Measurements from ENCODE around the gene PELI2. TPM values are rescaled to one million over a fixed set of nuclear protein-coding genes. Genes with fewer than 3 reads are reported as not detected.

PELI2 gene
- total RNA-seq, 1 donor from 2014 or later: 16.2 TPM

GRCh38 chr14:56310643-56311042 is 192.4 kb downstream of the PELI2 start:
- H3K36me3 Mint-ChIP-seq (ENCODE audit: low read depth): no peaks in the 10 kb centered on the region
- H3K4me3 Mint-ChIP-seq: no peak overlapping the region
- H3K27ac Mint-ChIP-seq (ENCODE audit: unreplicated experiment): no peak overlapping the region
- no peaks in the 10 kb centered on the region for H3K9me3 Mint-ChIP-seq
- DNase-seq (ENCODE audit: low read depth, low spot score): no peak
- H3K4me1 Mint-ChIP-seq: no peaks in the 10 kb centered on the region
- no peak for TF ChIP-seq CTCF (conservative IDR thresholded peaks at IDR 0.05)
- peaks cover 4% of the 10 kb centered on the region for H3K27me3 Mint-ChIP-seq (ENCODE audit: low read depth)

- Mint-ChIP-seq H3K4me1 (no peaks in the 10 kb centered on the region), H3K27me3 (ENCODE audit: low read depth) (peaks cover 4% of the 10 kb centered on the region), H3K36me3 (ENCODE audit: low read depth) (peaks cover 4% of the 10 kb centered on the region)
Observed at GRCh38 chr14:56313789-56314188, 195.6 kb downstream of the PELI2 start.

GRCh38 chr14:56318393-56319115 is 200.3 kb downstream of the PELI2 start:
- Mint-ChIP-seq H3K36me3 (ENCODE audit: low read depth) (peaks cover 4% of the 10 kb centered on the region), H3K27ac (ENCODE audit: unreplicated experiment) (no peak overlapping the region), H3K4me1 (peaks cover 3% of the 10 kb centered on the region), H3K9me3 (peaks cover 4% of the 10 kb centered on the region), H3K4me3 (no peak overlapping the region), H3K27me3 (ENCODE audit: low read depth) (peaks cover 4% of the 10 kb centered on the region)
- no peak for DNase-seq (ENCODE audit: low read depth, low spot score)
- TF ChIP-seq CTCF (conservative IDR thresholded peaks at IDR 0.05): no peak

More at GRCh38 chr14:56313789-56314188, 195.6 kb downstream of the PELI2 start:
- peaks cover 4% of the 10 kb centered on the region for H3K9me3 Mint-ChIP-seq
- DNase-seq (ENCODE audit: low read depth, low spot score): no peak
- H3K27ac Mint-ChIP-seq (ENCODE audit: unreplicated experiment): no peak overlapping the region
- no peak overlapping the region for H3K4me3 Mint-ChIP-seq
- no peak for TF ChIP-seq CTCF (conservative IDR thresholded peaks at IDR 0.05)

- DNase-seq (ENCODE audit: low read depth, low spot score): no peak
- H3K27ac Mint-ChIP-seq (ENCODE audit: unreplicated experiment): no peak overlapping the region
- peaks cover 4% of the 10 kb centered on the region for H3K36me3 Mint-ChIP-seq (ENCODE audit: low read depth)
- peaks cover 10% of the 10 kb centered on the region for H3K4me1 Mint-ChIP-seq
- H3K27me3 Mint-ChIP-seq (ENCODE audit: low read depth): no peaks in the 10 kb centered on the region
- H3K9me3 Mint-ChIP-seq: peaks cover 5% of the 10 kb centered on the region
- TF ChIP-seq CTCF (conservative IDR thresholded peaks at IDR 0.05): no peak
- H3K4me3 Mint-ChIP-seq: no peak overlapping the region
Observed at GRCh38 chr14:56321861-56322260, 203.7 kb downstream of the PELI2 start.

- H3K4me1 Mint-ChIP-seq: peaks cover 11% of the 10 kb centered on the region
- H3K27me3 Mint-ChIP-seq (ENCODE audit: low read depth): no peaks in the 10 kb centered on the region
- no peak overlapping the region for H3K27ac Mint-ChIP-seq (ENCODE audit: unreplicated experiment)
- TF ChIP-seq CTCF (conservative IDR thresholded peaks at IDR 0.05): no peak
- H3K4me3 Mint-ChIP-seq: no peak overlapping the region
- H3K36me3 Mint-ChIP-seq (ENCODE audit: low read depth): peaks cover 4% of the 10 kb centered on the region
- no peak for DNase-seq (ENCODE audit: low read depth, low spot score)
- peaks cover 6% of the 10 kb centered on the region for H3K9me3 Mint-ChIP-seq
Observed at GRCh38 chr14:56322531-56322930, 204.3 kb downstream of the PELI2 start.

Measured in neural crest cell (in vitro differentiated cells).